Neural progenitor cell (in vitro differentiated cells): ENCODE measurements around the gene GSDME.

Source experiments
- EZH2phosphoT487 ChIP-seq: fragments of 200-600 bp; sonication (generic); IDR thresholded peaks from 2 replicates; pipeline ENCODE4 v1.6.1; 2017; ENCODE audit warnings: antibody characterized with exemption
- TF ChIP-seq, protein P1 (sequence below): fragments of 200-600 bp; sonication (generic); IDR thresholded peaks from 2 replicates; pipeline ENCODE4 v1.5.1; 2017; ENCODE audit warnings: antibody characterized with exemption, mild to moderate bottlenecking

- TF ChIP-seq, protein P1, sequence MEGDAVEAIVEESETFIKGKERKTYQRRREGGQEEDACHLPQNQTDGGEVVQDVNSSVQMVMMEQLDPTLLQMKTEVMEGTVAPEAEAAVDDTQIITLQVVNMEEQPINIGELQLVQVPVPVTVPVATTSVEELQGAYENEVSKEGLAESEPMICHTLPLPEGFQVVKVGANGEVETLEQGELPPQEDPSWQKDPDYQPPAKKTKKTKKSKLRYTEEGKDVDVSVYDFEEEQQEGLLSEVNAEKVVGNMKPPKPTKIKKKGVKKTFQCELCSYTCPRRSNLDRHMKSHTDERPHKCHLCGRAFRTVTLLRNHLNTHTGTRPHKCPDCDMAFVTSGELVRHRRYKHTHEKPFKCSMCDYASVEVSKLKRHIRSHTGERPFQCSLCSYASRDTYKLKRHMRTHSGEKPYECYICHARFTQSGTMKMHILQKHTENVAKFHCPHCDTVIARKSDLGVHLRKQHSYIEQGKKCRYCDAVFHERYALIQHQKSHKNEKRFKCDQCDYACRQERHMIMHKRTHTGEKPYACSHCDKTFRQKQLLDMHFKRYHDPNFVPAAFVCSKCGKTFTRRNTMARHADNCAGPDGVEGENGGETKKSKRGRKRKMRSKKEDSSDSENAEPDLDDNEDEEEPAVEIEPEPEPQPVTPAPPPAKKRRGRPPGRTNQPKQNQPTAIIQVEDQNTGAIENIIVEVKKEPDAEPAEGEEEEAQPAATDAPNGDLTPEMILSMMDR, result no peak
- TF ChIP-seq EZH2phosphoT487, result no peak
Observed at GRCh38 chr7:24720283-24720682, 37.0 kb downstream of the GSDME start.
